ENCODE data around the gene OR9Q1.

Gene OR9Q1

GRCh38 chr11:58030653-58031052 is 7.0 kb downstream of the OR9Q1 start, which contains the start of gene OR6Q1:
Gene OR6Q1 (plus strand): TSS chr11:58030953. CDS start chr11:58030953, 0 bp downstream.
- DNase-seq (ENCODE audit: low read depth): no peak

- DNase-seq (ENCODE audit: low read depth): no peak
Measured at GRCh38 chr11:58034471-58034870, 10.8 kb downstream of the OR9Q1 start.

- no peak for DNase-seq (ENCODE audit: low read depth)
Measured at GRCh38 chr11:58039589-58039988, 15.9 kb downstream of the OR9Q1 start.

GRCh38 chr11:58043379-58043778 is 19.7 kb downstream of the OR9Q1 start:
- DNase-seq (ENCODE audit: low read depth): no peak

- DNase-seq (ENCODE audit: low read depth): no peak
Measured at GRCh38 chr11:58046231-58046630, 22.6 kb downstream of the OR9Q1 start.

GRCh38 chr11:58047818-58048217 is 24.1 kb downstream of the OR9Q1 start:
- DNase-seq (ENCODE audit: low read depth): no peak

GRCh38 chr11:58055806-58056401 is 32.2 kb downstream of the OR9Q1 start:
- DNase-seq (ENCODE audit: low read depth): no peak

- no peak for DNase-seq (ENCODE audit: low read depth)
Measured at GRCh38 chr11:58057481-58057880, 33.8 kb downstream of the OR9Q1 start.

GRCh38 chr11:58058276-58059006 is 34.8 kb downstream of the OR9Q1 start:
- DNase-seq (ENCODE audit: low read depth): no peak

- peak; percentile 72 for DNase-seq (ENCODE audit: low read depth)
Measured at GRCh38 chr11:58059007-58059350, 35.3 kb downstream of the OR9Q1 start.

GRCh38 chr11:58060535-58060934 is 36.9 kb downstream of the OR9Q1 start:
- DNase-seq (ENCODE audit: low read depth): no peak

- DNase-seq (ENCODE audit: low read depth): no peak
Measured at GRCh38 chr11:58060939-58061672, 37.4 kb downstream of the OR9Q1 start.

GRCh38 chr11:58061813-58062212 is 38.1 kb downstream of the OR9Q1 start:
- peak; percentile 41 for DNase-seq (ENCODE audit: low read depth)

- no peak for DNase-seq (ENCODE audit: low read depth)
Measured at GRCh38 chr11:58067685-58068084, 44.0 kb downstream of the OR9Q1 start.

- no peak for DNase-seq (ENCODE audit: low read depth)
Measured at GRCh38 chr11:58068655-58069054, 45.0 kb downstream of the OR9Q1 start.

- DNase-seq (ENCODE audit: low read depth): no peak
Measured at GRCh38 chr11:58070585-58070984, 46.9 kb downstream of the OR9Q1 start.

GRCh38 chr11:58075781-58076180 is 52.1 kb downstream of the OR9Q1 start:
- peak; percentile 14 for DNase-seq (ENCODE audit: low read depth)

GRCh38 chr11:58086528-58086927 is 62.8 kb downstream of the OR9Q1 start:
- DNase-seq (ENCODE audit: low read depth): no peak

GRCh38 chr11:58097437-58097836 is 73.8 kb downstream of the OR9Q1 start:
- no peak for DNase-seq (ENCODE audit: low read depth)

GRCh38 chr11:58121096-58121495 is 97.4 kb downstream of the OR9Q1 start:
- DNase-seq (ENCODE audit: low read depth): no peak

GRCh38 chr11:58125469-58125868 is 101.8 kb downstream of the OR9Q1 start, which contains the start of gene OR9I1:
Gene OR9I1 (minus strand): TSS chr11:58125530. CDS start chr11:58119444, 6,086 bp downstream.
- DNase-seq (ENCODE audit: low read depth): no peak

GRCh38 chr11:58127350-58127749 is 103.7 kb downstream of the OR9Q1 start:
- no peak for DNase-seq (ENCODE audit: low read depth)

Data from fibroblast of the conjunctiva (primary cell).